Stimulated activated CD8-positive, alpha-beta memory T cell treated with anti-CD3 and anti-CD28 coated beads, Interleukin-12 subunit alpha, Interleukin-12 subunit beta, amount 100 ng/mL, for 1 hour (primary cell): ENCODE measurements around the gene NUMB.

Experiments
- DNase-seq: peaks from one replicate; pipeline ENCODE4 v3.0.0-alpha.2; 2020; ENCODE audit warnings: low read depth

Gene NUMB

GRCh38 chr14:73232984-73233383, 225.4 kb downstream of the NUMB start:
- no peak for DNase-seq

GRCh38 chr14:73231981-73232851, 226.1 kb downstream of the NUMB start:
- DNase-seq: no peak

GRCh38 chr14:73230051-73230450, 228.3 kb downstream of the NUMB start:
- DNase-seq: no peak

- DNase-seq: no peak
Observed at GRCh38 chr14:73227812-73228781, 230.2 kb downstream of the NUMB start.

- DNase-seq: no peak
Observed at GRCh38 chr14:73225496-73225895, 232.8 kb downstream of the NUMB start.
